B cell (primary cell): ENCODE results near the gene FTL. TPM values are rescaled to one million over a fixed set of nuclear protein-coding genes. Genes with fewer than 3 reads are reported as not detected.

ENCODE experiments used
- ATAC-seq: fragments of 200-7000 bp; cut with Tn5 transposase; one replicate; pipeline ENCODE4 v1.10.0; 2021; ENCODE audit warnings: low read depth, mild to moderate bottlenecking, moderate number of reproducible peaks, moderate library complexity
- CTCF ChIA-PET: fragments of 350-600 bp; sonication (Branson Sonifier 250); formaldehyde crosslinking; loops from one replicate; lab custom pipeline; 2021; ENCODE audit warnings: antibody characterized with exemption, inconsistent platforms; lab: Charles Lee
- POLR2A ChIA-PET: fragments of 350-600 bp; sonication (Branson Sonifier 250); formaldehyde crosslinking; loops from one replicate; lab custom pipeline; 2021; ENCODE audit warnings: antibody characterized with exemption; lab: Charles Lee
- DNase-seq: peaks from one replicate; pipeline ENCODE4 v3.0.0; 2013
- H2AFZ ChIP-seq: 2 replicates; pipeline ENCODE4 v1.6.1; 2012; ENCODE audit warnings: mild to moderate bottlenecking, low read depth, low read length; ENCODE audit not compliant: insufficient read depth, poor library complexity, severe bottlenecking
- H3K27ac ChIP-seq, 2 donors: 1 replicate in 1 of 2; 2 replicates in 1 of 2; pipeline ENCODE4 v1.5.1; 2012 to 2013; ENCODE audit warnings: low read length in 2 of 2, mild to moderate bottlenecking in 2 of 2, moderate library complexity in 1 of 2
- H3K27me3 ChIP-seq, 4 experiments: fragments of 200-600 bp in 1 of 4; sonication (generic) in 1 of 4; replicated peaks in 1 of 4; 1 replicate in 2 of 4; 2 replicates in 2 of 4; pipeline versions ENCODE4 v1.6.1 to v1.7.0; 2013 to 2016; ENCODE audit warnings: low read length in 3 of 4, mild to moderate bottlenecking in 2 of 4, mixed read lengths in 1 of 4, moderate library complexity in 1 of 4; ENCODE audit not compliant: insufficient read depth in 4 of 4, control insufficient read depth in 3 of 4; ENCODE audit errors: control extremely low read depth in 1 of 4
- H3K36me3 ChIP-seq, 2 experiments: replicated peaks in 1 of 2; 1 replicate in 1 of 2; 2 replicates in 1 of 2; pipeline versions ENCODE4 v1.6.1 to v1.7.1; 2013; ENCODE audit warnings: low read length in 1 of 2; ENCODE audit not compliant: insufficient read depth in 2 of 2, control insufficient read depth in 1 of 2; ENCODE audit errors: control extremely low read depth in 1 of 2, extremely low read depth in 1 of 2
- H3K4me1 ChIP-seq, 2 donors: fragments of 200-600 bp in 1 of 2; sonication (generic) in 1 of 2; 1 replicate in 1 of 2; 2 replicates in 1 of 2; pipeline versions ENCODE4 v1.5.1 to v1.6.1; 2013 to 2017; ENCODE audit warnings: low read length in 2 of 2; ENCODE audit not compliant: control insufficient read depth in 2 of 2, insufficient read depth in 2 of 2
- H3K4me2 ChIP-seq: replicated peaks from 2 replicates; pipeline ENCODE3; 2012; ENCODE audit warnings: mild to moderate bottlenecking, low read depth, low read length; ENCODE audit not compliant: poor library complexity, severe bottlenecking
- H3K4me3 ChIP-seq, 5 experiments: fragments of 200-600 bp in 1 of 5; sonication (generic) in 1 of 5; 1 replicate in 3 of 5; 2 replicates in 2 of 5; pipeline versions ENCODE4 v1.5.1 to v1.7.0; 2011 to 2016; ENCODE audit warnings: low read length in 4 of 5, mild to moderate bottlenecking in 4 of 5, low read depth in 2 of 5, control low read depth in 1 of 5, moderate library complexity in 1 of 5; ENCODE audit not compliant: insufficient read depth in 1 of 5; ENCODE audit errors: control extremely low read depth in 1 of 5, extremely low read depth in 1 of 5
- H3K79me2 ChIP-seq: fragments of 200-600 bp; sonication (generic); one replicate; pipeline ENCODE4 v1.6.0; 2016; ENCODE audit warnings: low read length; ENCODE audit not compliant: control insufficient read depth, insufficient read depth
- H3K9ac ChIP-seq: fragments of 200-600 bp; sonication (generic); 2 replicates; pipeline ENCODE4 v1.6.1; 2017; ENCODE audit warnings: mild to moderate bottlenecking, low read length, moderate library complexity
- H3K9me3 ChIP-seq, 3 donors: one replicate each; pipeline versions ENCODE4 v1.6.1 to v1.7.1; 2013; ENCODE audit warnings: low read length in 2 of 3; ENCODE audit not compliant: control insufficient read depth in 2 of 3, insufficient read depth in 1 of 3; ENCODE audit errors: control extremely low read depth in 1 of 3
- H4K20me1 ChIP-seq: 2 replicates; pipeline ENCODE4 v1.6.0; 2012; ENCODE audit warnings: mild to moderate bottlenecking, low read length; ENCODE audit not compliant: insufficient read depth, control insufficient read depth, poor library complexity, severe bottlenecking
- H3K27ac Mint-ChIP-seq: one replicate; pipeline ENCODE4 v1.8.0; 2021; ENCODE audit warnings: mixed read lengths
- H3K27me3 Mint-ChIP-seq: one replicate; pipeline ENCODE4 v1.8.0; 2021; ENCODE audit warnings: mixed read lengths
- H3K4me1 Mint-ChIP-seq: one replicate; pipeline ENCODE4 v1.8.0; 2021; ENCODE audit warnings: mixed read lengths
- H3K4me3 Mint-ChIP-seq: one replicate; pipeline ENCODE4 v1.8.0; 2021; ENCODE audit warnings: mixed read lengths
- H3K9me3 Mint-ChIP-seq: one replicate; pipeline ENCODE4 v1.8.0; 2022; ENCODE audit warnings: mixed read lengths; ENCODE audit not compliant: insufficient read depth
- EZH2 ChIP-seq: IDR thresholded peaks from 2 replicates; pipeline ENCODE4 v1.6.1; 2012; ENCODE audit warnings: borderline replicate concordance, low read depth, mild to moderate bottlenecking, moderate library complexity, low read length; ENCODE audit not compliant: insufficient read depth, poor library complexity, severe bottlenecking
- WGBS: methylation state at CpG from one replicate; pipeline ENCODE4 v1.1.5; 2013; ENCODE audit warnings: missing lambda C conversion rate; ENCODE audit not compliant: insufficient coverage; 5-methylcytosine and 5-hydroxymethylcytosine counted together
- intact Hi-C: fragments of 100-400 bp; cut with micrococcal nuclease; formaldehyde crosslinking; loops from one replicate; pipeline ENCODE4 v1.10.0; 2022
- polyA plus RNA-seq: library from polyadenylated mRNA; depleted of rRNA; stranded (reverse); fragments of >200 nt; gene quantifications from 2 replicates; pipeline ENCODE4 v1.2.3, GENCODE V29; 2012
- total RNA-seq, 2 donors: library from RNA; stranded (reverse); fragments of 120-200 nt in 1 of 2; gene quantifications; 1 replicate in 1 of 2; 2 replicates in 1 of 2; pipeline versions ENCODE4 v1.2.3 to v1.2.4, GENCODE V29; 2013 to 2022
- TF ChIP-seq, protein P1 (sequence below): fragments of 200-600 bp; IDR thresholded peaks from one replicate; pipeline ENCODE4 v1.8.0; 2022; ENCODE audit warnings: antibody characterized with exemption, mild to moderate bottlenecking

The FTL gene
- total and polyA plus RNA-seq, 2 donors (not counting 1 experiment from before 2014, with no cell fraction given): 832 to 937 TPM

DNA sequence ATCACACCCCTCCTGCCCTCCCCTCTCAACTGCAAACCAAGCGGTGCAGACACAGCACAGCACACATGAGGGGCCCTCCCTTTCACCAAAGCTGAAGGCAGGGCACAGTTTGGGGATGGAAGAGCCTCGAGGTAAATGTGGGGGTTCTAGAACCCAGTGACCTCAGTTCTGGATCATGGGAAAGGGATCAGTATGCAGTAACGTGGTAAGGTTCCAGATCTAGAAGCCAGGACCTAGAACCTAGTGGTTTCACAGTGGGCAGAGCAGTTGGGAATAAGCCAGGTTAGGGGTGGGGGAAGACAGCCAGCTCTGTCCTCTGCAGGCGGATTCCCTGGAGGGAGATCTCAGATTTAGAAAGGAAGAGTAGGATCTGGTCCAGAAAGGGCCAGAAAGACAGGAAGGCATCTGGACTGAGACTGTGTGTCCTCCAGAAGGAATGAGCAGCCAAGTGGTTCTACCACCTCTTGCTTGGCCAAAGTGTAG is 3.1 kb downstream of the FTL start:
- peaks cover 27 to 47% of the 10 kb centered on the region in 2 donors for H3K4me1 ChIP-seq
- ChIA-PET CTCF (interaction anchor here (1.3 to 4.1 kb wide), 5 partner anchors 25 to 180 kb away, joined by 3 to 17 read pairs (median 9); partner anchors contain the start of genes GYS1, NUCB1 and RUVBL2), POLR2A (interaction anchor here (0.5 to 2.2 kb wide), 4 partner anchors 9 to 180 kb away, joined by 3 to 13 read pairs (median 4); no protein-coding TSS in a partner anchor)
- intact Hi-C loops: no loop called here
- H3K27ac ChIP-seq: no peak overlapping the region
- no peak for ATAC-seq
- no peak overlapping the region for H3K4me2 ChIP-seq
- Mint-ChIP-seq H3K27ac (peak overlapping the region; percentile 53), H3K4me1 (peaks cover 58% of the 10 kb centered on the region), H3K9me3 (no peaks in the 10 kb centered on the region), H3K4me3 (no peak overlapping the region), H3K27me3 (no peaks in the 10 kb centered on the region)
- H3K9ac ChIP-seq: no peak overlapping the region
- H3K36me3 ChIP-seq: peaks cover 1 to 44% of the 10 kb centered on the region in 2 experiments
- TF ChIP-seq, protein P1, sequence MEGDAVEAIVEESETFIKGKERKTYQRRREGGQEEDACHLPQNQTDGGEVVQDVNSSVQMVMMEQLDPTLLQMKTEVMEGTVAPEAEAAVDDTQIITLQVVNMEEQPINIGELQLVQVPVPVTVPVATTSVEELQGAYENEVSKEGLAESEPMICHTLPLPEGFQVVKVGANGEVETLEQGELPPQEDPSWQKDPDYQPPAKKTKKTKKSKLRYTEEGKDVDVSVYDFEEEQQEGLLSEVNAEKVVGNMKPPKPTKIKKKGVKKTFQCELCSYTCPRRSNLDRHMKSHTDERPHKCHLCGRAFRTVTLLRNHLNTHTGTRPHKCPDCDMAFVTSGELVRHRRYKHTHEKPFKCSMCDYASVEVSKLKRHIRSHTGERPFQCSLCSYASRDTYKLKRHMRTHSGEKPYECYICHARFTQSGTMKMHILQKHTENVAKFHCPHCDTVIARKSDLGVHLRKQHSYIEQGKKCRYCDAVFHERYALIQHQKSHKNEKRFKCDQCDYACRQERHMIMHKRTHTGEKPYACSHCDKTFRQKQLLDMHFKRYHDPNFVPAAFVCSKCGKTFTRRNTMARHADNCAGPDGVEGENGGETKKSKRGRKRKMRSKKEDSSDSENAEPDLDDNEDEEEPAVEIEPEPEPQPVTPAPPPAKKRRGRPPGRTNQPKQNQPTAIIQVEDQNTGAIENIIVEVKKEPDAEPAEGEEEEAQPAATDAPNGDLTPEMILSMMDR: no peak
- H3K79me2 ChIP-seq: peaks cover 26% of the 10 kb centered on the region
- H4K20me1 ChIP-seq: peaks cover 22% of the 10 kb centered on the region
- H2AFZ ChIP-seq: no peak overlapping the region
- 89% methylated on average over 3 of the region's 4 CpGs for WGBS
- peaks cover 0 to 5% (median 0%) of the 10 kb centered on the region in 3 donors for H3K9me3 ChIP-seq
- DNase-seq: no peak
- H3K27me3 ChIP-seq: no peaks in the 10 kb centered on the region
- H3K4me3 ChIP-seq: no peak overlapping the region

DNA sequence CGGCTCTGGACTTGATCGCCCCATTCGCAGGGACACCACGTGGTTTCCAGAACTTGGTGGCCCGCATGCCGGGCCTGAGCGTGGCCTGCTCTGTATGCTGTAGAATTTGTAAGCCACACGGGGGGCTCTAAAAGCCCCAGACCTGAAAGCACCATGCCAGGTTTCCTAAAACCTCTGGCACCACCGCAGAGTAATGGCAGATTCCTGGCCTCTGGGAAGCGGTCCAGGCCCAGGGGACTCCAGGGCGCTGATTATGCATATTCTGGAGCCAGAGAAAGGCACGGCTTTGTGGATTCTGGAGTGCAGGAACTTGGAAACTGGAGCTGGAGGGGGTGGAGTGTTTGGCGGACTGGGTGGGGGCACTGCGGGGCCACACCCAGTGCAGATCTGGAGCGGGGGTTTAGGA is 3.7 kb downstream of the FTL start:
- over 99% methylated on average over 15 of the region's 15 CpGs for WGBS
- ChIA-PET POLR2A (no interaction called here), CTCF (interaction anchor here (0.8 to 4.1 kb wide), 5 partner anchors 25 to 180 kb away, joined by 4 to 64 read pairs (median 29); partner anchors contain the start of genes GYS1, HSD17B14 and RUVBL2)

More for the DNA sequence above, 3.7 kb downstream of the FTL start:
- H3K4me1 Mint-ChIP-seq: peaks cover 52% of the 10 kb centered on the region
- Histone ChIP-seq H3K27ac (no peak overlapping the region), H3K36me3 (peaks cover 1 to 47% of the 10 kb centered on the region in 2 experiments), H3K79me2 (peaks cover 23% of the 10 kb centered on the region), H3K4me2 (no peak overlapping the region), H2AFZ (no peak overlapping the region), H3K4me3 (no peak overlapping the region), H3K27me3 (no peaks in the 10 kb centered on the region), H4K20me1 (peaks cover 22% of the 10 kb centered on the region), H3K9ac (no peak overlapping the region), H3K9me3 (peaks cover 0 to 5% (median 0%) of the 10 kb centered on the region in 3 donors), H3K4me1 (peaks cover 21 to 41% of the 10 kb centered on the region in 2 donors)
- peak overlapping the region; percentile 20 for H3K27ac Mint-ChIP-seq
- ATAC-seq (no peak), DNase-seq (no peak)
- TF ChIP-seq, protein P1: no peak
- TF ChIP-seq EZH2: no peak
- no peaks in the 10 kb centered on the region for H3K27me3 Mint-ChIP-seq
- no peaks in the 10 kb centered on the region for H3K9me3 Mint-ChIP-seq
- no peak overlapping the region for H3K4me3 Mint-ChIP-seq
- intact Hi-C loops: no loop called here
